Heart left ventricle (tissue), 16 donors: ENCODE measurements around the gene ADRM1. TPM values are rescaled to one million over a fixed set of nuclear protein-coding genes. Genes with fewer than 3 reads are reported as not detected.
A peak's percentile ranks its signal among the peaks of the same experiment; 100 is the strongest.

Experiments
- ATAC-seq, 4 donors: fragments of 200-7000 bp; cut with Tn5 transposase; one replicate each; pipeline ENCODE4 v1.9.1; 2020 to 2022; ENCODE audit warnings: moderate library complexity in 4 of 4, mild to moderate bottlenecking in 3 of 4, moderate number of reproducible peaks in 1 of 4
- DNase-seq, 5 donors: peaks; one replicate each; pipeline ENCODE4 v3.0.0-alpha.2; 2020
- H3K27ac ChIP-seq, 12 donors: fragments of 200-600 bp; sonication (generic) in 4 of 12; one replicate each; pipeline versions ENCODE4 v1.5.0 to v1.8.0; 2016 to 2022; ENCODE audit warnings: mild to moderate bottlenecking in 2 of 12
- H3K27me3 ChIP-seq, 9 donors: fragments of 200-600 bp; sonication (generic) in 2 of 9; one replicate each; pipeline versions ENCODE4 v1.5.1 to v1.8.0; 2016 to 2022; ENCODE audit warnings: mild to moderate bottlenecking in 3 of 9
- H3K36me3 ChIP-seq, 9 donors: fragments of 200-600 bp; sonication (generic) in 2 of 9; one replicate each; pipeline versions ENCODE4 v1.5.0 to v1.8.0; 2018 to 2022; ENCODE audit warnings: mild to moderate bottlenecking in 2 of 9
- H3K4me1 ChIP-seq, 12 donors: fragments of 200-600 bp; sonication (generic) in 4 of 12; one replicate each; pipeline versions ENCODE4 v1.5.0 to v1.8.0; 2016 to 2022; ENCODE audit warnings: mild to moderate bottlenecking in 3 of 12
- H3K4me3 ChIP-seq, 12 donors: fragments of 200-600 bp; sonication (generic) in 4 of 12; one replicate each; pipeline versions ENCODE4 v1.5.0 to v1.8.0; 2017 to 2022; ENCODE audit warnings: mild to moderate bottlenecking in 9 of 12, moderate library complexity in 4 of 12
- H3K9me3 ChIP-seq, 12 donors: fragments of 200-600 bp; sonication (generic) in 4 of 12; one replicate each; pipeline versions ENCODE4 v1.5.0 to v1.8.0; 2016 to 2022; ENCODE audit warnings: mild to moderate bottlenecking in 1 of 12
- POLR2A ChIP-seq, 2 donors: fragments of 450-650 bp; IDR thresholded peaks; one replicate each; pipeline ENCODE4 v1.6.1; 2017; ENCODE audit warnings: antibody characterized with exemption in 2 of 2, mild to moderate bottlenecking in 2 of 2, moderate library complexity in 2 of 2
- WGBS, 4 donors: extraction: QIAGEN DNeasy Blood & Tissue Kit in 2 of 4; methylation state at CpG; one replicate each; pipeline versions ENCODE4 v1.1.5 to v1.1.7; 2013 to 2018; 5-methylcytosine and 5-hydroxymethylcytosine counted together
- intact Hi-C, 10 donors: fragments of 100-400 bp; cut with DNase I; formaldehyde crosslinking; loops; one replicate each; pipeline versions ENCODE4 v1.11.1 to v1.14.2; 2022
- polyA plus RNA-seq, 2 donors: library from polyadenylated mRNA; stranded (reverse); fragments of 200-250 nt; gene quantifications; one replicate each; pipeline ENCODE4 v1.2.3, GENCODE V29; 2013
- total RNA-seq, 9 donors: library from RNA; depleted of rRNA in 2 of 9; stranded (reverse); fragments of >200 nt in 2 of 9; fragmentation: NEBNext Ultra II Directional in 3 of 9; extraction: Animal tissue kit (Norgen Biotek cat#: 25700) in 3 of 9; gene quantifications; one replicate each; pipeline versions ENCODE4 v1.1.0 to v1.2.4, GENCODE V29; 2016 to 2023
- TF ChIP-seq, protein P1 (sequence below), 12 donors: fragments of 200-600 bp; sonication (generic) in 4 of 12; IDR thresholded peaks; one replicate each; pipeline versions ENCODE4 v1.5.0 to v1.8.0; 2018 to 2022; ENCODE audit warnings: antibody characterized with exemption in 12 of 12, mild to moderate bottlenecking in 5 of 12
- donor health status: ischemic (EF 13 %, LVEDD 7.1; RV severe dilation, severe dysfunction).
- donor health status: healthy with polysubstance abuse.
- donor health status: DM: no; HTN: yes; CAD: no.
- donor health status: DM: no; HTN: no; CAD: no.
- donor health status: ischemic (EF 25% LVEDD 6.9; RV normal size, moderate dysfunction).
- donor health status: ischemic (EF 25% LVEDD 5.7; RV mildly dilated, moderate dysfunction).
- donor health status: healthy.
- donor health status: DM: yes; HTN: yes; CAD: no.
- donor health status: ischemic (EF 35%, LVEDD 5.7; RV mildly dilated, moderate dysfunction).
- donor health status: nonischemic (EF 11% LVEDD 7.7; RV severe dilation, severe dysfunction).
- donor health status: DM: yes; HTN: yes; CAD: no.
- donor health status: PGD.
- donor health status: ischemic (EF 29% LVEDD 5.4; RV normal size, mild dysfunction).
- donor health status: nonischemic (EF 23%, LVEDD 6.1; RV moderate dilation, normal function).

ADRM1 gene
- total and polyA plus RNA-seq, 11 donors = 66.8 to 218 (median 79.9) TPM

GRCh38 chr20:62263396-62263795 is 39.4 kb upstream of the ADRM1 start:
- TF ChIP-seq POLR2A (IDR thresholded peaks at IDR 0.05) = no peak
- TF ChIP-seq, protein P1, sequence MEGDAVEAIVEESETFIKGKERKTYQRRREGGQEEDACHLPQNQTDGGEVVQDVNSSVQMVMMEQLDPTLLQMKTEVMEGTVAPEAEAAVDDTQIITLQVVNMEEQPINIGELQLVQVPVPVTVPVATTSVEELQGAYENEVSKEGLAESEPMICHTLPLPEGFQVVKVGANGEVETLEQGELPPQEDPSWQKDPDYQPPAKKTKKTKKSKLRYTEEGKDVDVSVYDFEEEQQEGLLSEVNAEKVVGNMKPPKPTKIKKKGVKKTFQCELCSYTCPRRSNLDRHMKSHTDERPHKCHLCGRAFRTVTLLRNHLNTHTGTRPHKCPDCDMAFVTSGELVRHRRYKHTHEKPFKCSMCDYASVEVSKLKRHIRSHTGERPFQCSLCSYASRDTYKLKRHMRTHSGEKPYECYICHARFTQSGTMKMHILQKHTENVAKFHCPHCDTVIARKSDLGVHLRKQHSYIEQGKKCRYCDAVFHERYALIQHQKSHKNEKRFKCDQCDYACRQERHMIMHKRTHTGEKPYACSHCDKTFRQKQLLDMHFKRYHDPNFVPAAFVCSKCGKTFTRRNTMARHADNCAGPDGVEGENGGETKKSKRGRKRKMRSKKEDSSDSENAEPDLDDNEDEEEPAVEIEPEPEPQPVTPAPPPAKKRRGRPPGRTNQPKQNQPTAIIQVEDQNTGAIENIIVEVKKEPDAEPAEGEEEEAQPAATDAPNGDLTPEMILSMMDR (IDR thresholded peaks at IDR 0.05) = no peak
- no peaks in the 10 kb centered on the region for H3K27me3 ChIP-seq
- no peak for DNase-seq
- ATAC-seq = no peak
- peaks cover 0 to 96% (median 75%) of the 10 kb centered on the region in 9 donors for H3K36me3 ChIP-seq
- peaks cover 0 to 8% (median 0%) of the 10 kb centered on the region in 12 donors for H3K9me3 ChIP-seq
- intact Hi-C loops = no loop called here
- H3K4me3 ChIP-seq = no peak overlapping the region
- peaks cover 0 to 26% (median 12%) of the 10 kb centered on the region in 12 donors for H3K4me1 ChIP-seq
- WGBS, 4 donors = 95 to 96% (median 95%) methylated on average over 14 of the region's 14 CpGs
- H3K27ac ChIP-seq = no peak overlapping the region

DNA sequence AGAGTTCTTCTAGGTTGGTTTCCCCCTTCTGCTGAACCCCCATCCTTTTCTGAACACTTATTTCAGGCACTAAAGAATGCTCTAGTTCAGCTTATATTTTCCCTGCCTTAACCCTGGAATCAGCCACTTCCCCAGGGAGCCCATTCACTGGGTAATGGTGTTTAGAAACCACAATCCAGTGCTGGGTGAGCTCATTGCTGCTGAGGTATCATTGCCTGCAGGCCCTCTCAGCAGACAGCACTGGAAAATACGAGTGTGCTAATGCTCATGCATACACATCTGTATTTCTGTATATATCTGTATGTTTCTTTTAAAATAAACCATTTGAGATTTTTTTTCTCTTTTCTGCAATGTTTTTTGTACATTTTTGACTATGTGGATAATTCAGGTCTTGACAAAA is 37.4 kb upstream of the ADRM1 start:
- Histone ChIP-seq H3K27me3 (no peaks in the 10 kb centered on the region), H3K4me3 (no peak overlapping the region), H3K27ac (no peak overlapping the region), H3K9me3 (peaks cover 0 to 8% (median 0%) of the 10 kb centered on the region in 12 donors), H3K4me1 (peaks cover 0 to 14% (median 2%) of the 10 kb centered on the region in 12 donors), H3K36me3 (peaks cover 0 to 92% (median 75%) of the 10 kb centered on the region in 9 donors)
- DNase-seq = no peak
- no peak for ATAC-seq
- intact Hi-C loops = no loop called here
- TF ChIP-seq, protein P1 (IDR thresholded peaks at IDR 0.05) = no peak
- no peak for TF ChIP-seq POLR2A (IDR thresholded peaks at IDR 0.05)
- WGBS, 4 donors = 94 to 99% (median 94%) methylated on average over 1 of the region's 1 CpG

DNA sequence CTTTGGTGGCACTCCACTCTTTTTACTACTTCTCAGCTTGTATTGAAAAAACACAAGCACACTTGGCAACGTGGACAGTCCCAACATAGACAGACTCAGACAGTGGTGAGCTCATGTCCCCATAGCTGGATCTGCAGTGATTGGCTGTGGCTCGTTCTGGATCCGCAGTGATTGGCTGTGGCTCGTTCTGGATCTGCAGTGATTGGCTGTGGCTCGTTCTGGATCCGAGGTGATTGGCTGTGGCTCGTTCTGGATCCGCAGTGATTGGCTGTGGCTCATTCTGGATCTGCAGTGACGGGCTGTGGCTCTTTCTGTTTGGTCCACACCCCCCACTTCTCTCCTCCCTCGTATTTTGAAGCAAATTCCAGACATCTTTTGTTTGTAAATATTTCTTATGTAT is 36.5 kb upstream of the ADRM1 start:
- intact Hi-C loops = no loop called here
- H3K9me3 ChIP-seq = peaks cover 0 to 8% (median 0%) of the 10 kb centered on the region in 12 donors
- H3K36me3 ChIP-seq = peaks cover 0 to 83% (median 65%) of the 10 kb centered on the region in 9 donors
- ATAC-seq = no peak
- H3K4me3 ChIP-seq = no peak overlapping the region
- no peak for DNase-seq
- no peak overlapping the region for H3K27ac ChIP-seq
- TF ChIP-seq, protein P1 (IDR thresholded peaks at IDR 0.05) = no peak
- no peak for TF ChIP-seq POLR2A (IDR thresholded peaks at IDR 0.05)
- WGBS, 4 donors = 92 to 95% (median 94%) methylated on average over 10 of the region's 10 CpGs
- peaks cover 0 to 14% (median 2%) of the 10 kb centered on the region in 12 donors for H3K4me1 ChIP-seq
- no peaks in the 10 kb centered on the region for H3K27me3 ChIP-seq

DNA sequence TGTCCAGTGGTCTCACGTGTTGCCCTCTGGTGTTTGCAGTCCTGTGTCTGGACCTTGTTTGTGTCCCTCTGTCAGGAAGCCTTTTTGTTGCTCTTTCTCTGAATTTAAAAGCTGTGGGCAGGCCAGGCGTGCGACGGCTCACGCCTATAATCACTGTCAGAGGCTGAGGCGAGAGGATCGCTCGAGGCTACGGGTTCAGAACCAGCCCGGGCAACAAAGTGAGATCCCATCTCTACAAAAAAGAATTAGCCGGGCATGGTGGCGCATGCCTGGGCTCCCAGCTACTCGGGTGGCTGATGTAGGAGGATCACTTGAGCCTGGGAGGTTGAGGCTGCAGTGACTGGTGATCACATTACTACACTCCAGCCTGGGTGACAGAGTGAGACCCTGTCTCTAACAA is 35.9 kb upstream of the ADRM1 start:
- Histone ChIP-seq H3K36me3 (peaks cover 0 to 82% (median 60%) of the 10 kb centered on the region in 9 donors), H3K27me3 (no peaks in the 10 kb centered on the region), H3K27ac (peak overlapping the region in 4 of 12 donors; percentile 3 to 73 (median 56)), H3K9me3 (peaks cover 0 to 8% (median 0%) of the 10 kb centered on the region in 12 donors), H3K4me3 (no peak overlapping the region), H3K4me1 (peaks cover 0 to 14% (median 2%) of the 10 kb centered on the region in 12 donors)
- TF ChIP-seq, protein P1 (IDR thresholded peaks at IDR 0.05) = no peak
- TF ChIP-seq POLR2A (IDR thresholded peaks at IDR 0.05) = no peak
- no peak for DNase-seq
- ATAC-seq = no peak
- WGBS, 4 donors = 93 to 97% (median 97%) methylated on average over 13 of the region's 13 CpGs
- intact Hi-C loops = no loop called here
